Endometrium (tissue), 2 donors: ENCODE results near the gene POPDC2.

ENCODE experiments used
- FAIRE-seq: peaks from 2 replicates; lab custom pipeline; 2012; peaks lifted over from hg19 to GRCh38; lab: Jason Lieb, UNC
- donor health status: control.
- donor health status: control.

Gene POPDC2

DNA sequence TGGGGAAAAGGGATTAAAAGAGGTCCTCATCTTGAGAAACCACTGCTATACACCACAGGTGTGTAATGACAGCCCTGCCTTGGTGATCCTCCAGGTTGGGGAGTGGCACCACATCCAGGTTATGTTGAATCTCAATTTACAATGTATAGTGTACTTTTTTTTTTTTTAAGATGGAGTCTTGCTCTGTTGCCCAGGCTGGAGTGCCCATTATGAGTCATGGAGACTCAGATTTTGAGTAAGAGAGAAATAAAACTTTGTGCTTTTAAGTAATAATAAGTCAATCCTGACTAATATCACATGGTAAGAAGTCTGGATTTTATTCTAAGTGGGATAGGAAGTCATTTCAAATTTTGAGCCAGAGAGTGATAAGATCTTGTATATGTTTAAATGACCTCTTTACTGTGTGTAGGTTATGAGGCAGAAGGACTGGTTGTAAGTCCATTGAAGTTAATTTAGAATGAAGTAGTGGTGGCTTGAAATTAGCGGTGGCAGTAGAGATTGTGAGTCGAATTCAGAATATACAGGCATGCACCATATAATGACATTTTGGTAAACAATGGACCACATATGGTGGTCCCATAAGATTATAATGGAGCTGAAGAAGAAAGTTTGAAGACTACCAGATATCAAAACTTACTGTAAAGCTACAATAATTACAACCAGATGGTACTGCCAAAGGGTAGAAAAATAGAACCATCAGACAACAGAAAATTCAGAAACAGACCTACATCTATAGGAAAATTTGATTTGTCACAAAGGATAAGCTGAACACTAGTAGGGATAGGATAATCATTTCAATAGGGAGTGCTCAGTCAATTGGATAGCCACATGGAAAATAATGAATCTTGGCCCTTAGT lies 20.7 kb downstream of the POPDC2 start:
- no peak for FAIRE-seq

DNA sequence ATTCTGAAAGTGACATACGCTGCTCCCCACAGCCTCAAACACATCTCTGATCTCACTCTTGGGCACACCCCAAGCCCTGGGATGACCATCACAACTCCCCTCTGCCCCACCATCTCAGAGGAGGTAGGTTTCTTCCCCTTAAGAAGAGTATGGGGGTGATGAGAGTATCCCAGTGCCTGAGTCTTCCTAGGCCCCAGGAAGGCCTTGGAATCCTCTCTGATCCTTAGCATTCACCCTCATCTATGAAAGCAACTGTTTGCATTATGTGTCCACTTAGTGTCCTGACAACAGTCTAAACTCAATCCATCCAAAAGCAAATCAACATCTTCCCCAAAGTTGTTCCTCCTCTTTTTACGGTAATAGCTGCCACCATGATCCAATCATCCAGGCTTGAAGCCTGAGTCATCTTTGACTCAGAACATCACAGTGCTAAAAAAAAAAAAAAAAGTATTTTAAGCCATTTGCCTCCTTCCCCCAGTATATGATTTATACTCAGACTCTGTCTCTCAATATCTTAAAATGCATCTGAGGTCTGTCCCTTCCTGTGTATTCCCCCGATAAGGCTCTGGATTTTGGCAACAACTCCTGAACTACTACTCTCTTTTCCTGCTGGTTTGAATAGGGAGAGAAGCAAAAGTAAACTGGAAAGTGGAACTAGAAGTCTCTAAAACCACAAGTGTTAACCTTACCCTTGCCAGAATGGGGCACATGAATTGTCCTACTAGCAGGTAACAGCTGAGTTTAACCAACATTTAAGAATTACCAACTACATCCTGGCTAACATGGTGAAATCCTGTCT lies 22.5 kb downstream of the POPDC2 start:
- no peak for FAIRE-seq

DNA sequence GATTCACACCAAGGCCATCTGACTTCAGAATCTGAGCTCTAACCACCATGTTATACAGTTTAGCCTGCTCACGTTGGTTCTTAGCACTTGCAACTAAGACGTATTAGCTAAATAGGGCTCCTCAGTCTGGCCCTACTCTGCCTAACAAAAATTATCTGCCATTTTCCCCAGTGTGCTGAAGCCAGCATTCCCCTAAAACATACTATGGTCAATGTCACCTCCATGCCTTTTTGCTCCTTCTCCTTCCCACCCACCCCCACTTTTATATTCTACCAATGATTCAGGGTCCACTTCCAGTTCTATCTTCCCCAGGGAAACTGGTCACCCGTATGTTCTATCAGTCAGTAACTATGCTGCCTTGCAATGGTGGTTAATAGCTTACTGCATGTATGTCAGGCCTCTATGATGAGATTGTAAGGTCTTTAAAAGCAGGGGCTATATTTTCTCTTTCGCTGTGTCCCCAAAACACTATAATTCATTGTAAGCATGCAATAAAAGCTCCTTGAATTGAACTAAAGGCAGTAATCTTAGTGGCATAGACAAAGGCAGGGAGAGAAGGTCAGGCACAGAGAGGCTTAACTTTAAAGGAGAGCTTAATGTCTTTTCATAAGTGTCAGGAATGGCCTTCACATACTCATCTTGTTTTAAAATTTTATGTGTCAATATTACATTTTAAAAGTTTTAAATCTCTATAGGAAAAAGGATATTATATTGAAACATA lies 23.3 kb downstream of the POPDC2 start:
- no peak for FAIRE-seq

DNA sequence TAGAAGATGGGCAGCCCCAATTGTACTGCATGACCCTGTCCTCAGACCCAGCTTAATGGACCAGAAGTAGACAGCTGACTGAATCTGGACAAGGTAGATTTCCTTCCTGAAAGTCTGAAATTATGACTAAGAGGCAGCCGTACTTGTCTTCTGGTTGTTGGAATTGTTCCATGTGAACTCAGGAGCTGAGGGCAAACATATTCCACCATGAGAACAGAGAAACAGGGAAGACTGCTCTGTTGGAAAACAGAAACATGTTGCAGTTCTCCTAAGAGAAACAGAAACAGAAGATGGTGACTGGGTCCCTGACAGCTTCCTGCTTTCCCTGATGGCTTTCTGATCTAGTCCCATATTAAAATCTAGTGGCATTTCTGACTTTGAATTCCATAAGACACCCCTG lies 24.1 kb downstream of the POPDC2 start:
- no peak for FAIRE-seq

DNA sequence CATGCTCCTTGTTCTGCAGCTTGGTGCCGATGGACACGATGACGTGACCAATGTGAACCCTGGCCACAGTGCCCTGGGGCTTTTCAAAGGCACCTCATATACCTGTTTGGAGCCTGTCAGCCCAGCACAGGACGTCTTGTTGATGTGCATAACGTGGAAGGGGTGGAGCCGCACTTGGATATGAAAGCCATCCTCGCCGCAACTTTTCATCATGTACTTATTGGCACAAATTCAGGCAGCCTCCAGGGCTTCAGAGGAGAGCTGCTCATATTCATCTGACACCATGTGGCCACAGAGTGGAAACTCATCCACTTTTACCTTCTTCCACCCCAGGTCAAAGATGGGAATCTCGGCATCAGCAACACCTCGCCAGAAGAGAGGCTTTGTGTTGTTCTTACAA lies 24.7 kb downstream of the POPDC2 start:
- no peak for FAIRE-seq

DNA sequence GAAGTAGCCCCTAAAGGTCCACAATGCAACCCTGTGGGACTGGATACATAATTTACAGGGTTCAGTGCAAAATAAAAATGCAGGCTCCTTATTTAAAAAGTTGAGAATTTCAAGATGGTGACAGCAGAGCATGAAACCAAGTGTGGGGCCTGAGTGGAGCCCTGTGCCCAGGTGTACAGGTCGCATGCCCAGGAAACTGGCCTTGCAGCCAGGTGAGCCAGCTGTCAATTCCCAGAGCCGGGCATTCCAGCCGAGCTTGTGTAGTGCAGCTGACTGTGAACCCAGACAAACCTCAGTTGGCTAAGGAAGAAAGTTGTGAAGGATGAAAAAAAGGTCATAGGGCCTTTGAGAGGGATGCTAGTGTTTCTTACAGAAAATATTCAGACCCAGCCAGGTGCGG lies 27.6 kb downstream of the POPDC2 start:
- no peak for FAIRE-seq

DNA sequence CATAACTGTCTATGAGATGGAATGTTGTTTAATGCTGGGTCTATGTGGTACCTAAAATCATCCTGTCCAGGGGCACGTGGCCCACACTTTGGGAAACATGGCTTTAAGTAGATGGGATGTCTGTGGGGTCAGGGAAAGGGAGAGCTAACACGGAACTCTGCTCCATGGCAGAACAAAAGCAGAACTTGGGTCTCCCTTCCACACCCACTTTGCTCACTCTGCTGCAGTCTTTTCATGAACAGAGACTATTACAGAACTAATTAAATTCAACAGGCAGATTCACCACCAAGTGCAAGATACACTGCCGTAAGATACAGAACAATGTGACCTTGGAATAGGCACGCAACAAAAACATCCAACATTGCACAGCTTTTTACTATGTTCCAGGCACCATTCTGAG lies 28.2 kb downstream of the POPDC2 start:
- FAIRE-seq, result no peak

DNA sequence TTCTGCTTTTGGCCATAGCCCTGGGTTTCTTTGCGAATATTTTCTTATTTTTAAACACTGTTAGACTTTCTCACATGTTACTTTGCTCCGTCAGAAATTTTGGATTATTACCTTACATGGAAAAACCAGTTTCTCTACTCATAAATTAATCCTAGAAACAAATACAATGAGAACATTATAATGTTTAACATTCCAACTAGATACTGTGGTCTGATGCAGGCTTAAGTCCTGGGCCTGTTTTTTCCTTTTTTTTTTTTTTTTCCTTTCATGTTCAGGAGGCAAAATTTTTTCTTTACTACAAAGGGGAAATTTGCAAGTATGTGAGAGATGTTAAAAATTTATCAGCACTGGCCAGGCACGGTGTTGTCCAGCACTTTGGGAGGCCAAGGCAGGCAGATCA lies 28.9 kb downstream of the POPDC2 start:
- FAIRE-seq, result peak; percentile 57

DNA sequence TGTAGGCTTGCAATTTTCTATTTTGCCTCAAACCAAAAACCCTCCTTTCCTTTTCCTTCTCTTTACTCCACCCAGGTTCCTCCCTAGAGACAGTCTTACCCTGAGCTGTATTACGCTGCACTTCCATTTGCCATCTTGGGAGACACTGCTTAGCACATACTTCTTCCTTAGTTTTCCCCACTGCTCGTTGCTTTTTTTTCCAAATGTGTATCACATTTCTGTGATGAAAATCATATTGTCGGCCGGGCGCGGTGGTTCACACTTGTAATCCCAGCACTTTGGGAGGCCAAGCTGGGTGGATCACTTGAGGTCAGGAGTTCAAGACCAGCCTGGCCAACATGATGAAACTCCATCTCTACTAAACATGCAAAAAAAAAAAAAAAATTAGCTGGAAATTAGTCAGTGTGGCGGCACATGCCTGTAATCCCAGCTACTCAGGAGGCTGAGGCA lies 29.5 kb downstream of the POPDC2 start:
- no peak for FAIRE-seq

DNA sequence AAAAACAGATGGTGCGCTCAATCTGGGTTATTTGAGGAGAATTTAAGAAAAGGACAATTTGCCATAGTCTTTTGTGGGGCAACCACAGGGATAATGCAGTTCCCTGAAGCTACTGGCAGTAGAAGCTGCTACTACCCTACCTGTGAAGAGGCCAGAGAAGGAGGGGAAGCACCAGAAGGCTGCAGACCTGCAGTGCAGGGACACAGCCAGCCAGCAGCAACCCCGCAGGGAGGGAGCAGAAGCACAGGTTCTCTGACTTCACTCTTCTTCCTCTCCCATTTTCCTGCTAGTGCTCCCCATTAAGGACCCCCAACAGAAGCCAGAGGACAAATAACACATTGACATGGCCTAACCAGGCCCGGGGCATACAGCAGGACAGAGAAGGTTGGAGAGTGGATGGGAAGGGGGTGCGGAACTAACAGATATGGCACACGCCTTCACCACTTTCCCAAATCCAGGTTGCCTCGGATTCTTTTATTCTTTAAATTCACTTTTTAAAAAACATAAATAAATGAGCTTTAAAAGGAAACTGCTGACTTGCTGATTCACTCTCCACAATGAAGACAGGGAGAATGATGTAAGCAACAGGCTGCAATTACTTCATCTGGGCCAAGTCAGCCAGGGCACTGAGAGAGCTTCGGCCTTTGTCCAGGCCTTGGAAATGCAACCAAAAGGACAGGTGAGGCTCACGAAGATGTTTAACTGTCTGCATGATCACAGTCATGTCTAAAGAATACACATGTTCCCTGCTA lies 30.1 kb downstream of the POPDC2 start:
- FAIRE-seq, result no peak

DNA sequence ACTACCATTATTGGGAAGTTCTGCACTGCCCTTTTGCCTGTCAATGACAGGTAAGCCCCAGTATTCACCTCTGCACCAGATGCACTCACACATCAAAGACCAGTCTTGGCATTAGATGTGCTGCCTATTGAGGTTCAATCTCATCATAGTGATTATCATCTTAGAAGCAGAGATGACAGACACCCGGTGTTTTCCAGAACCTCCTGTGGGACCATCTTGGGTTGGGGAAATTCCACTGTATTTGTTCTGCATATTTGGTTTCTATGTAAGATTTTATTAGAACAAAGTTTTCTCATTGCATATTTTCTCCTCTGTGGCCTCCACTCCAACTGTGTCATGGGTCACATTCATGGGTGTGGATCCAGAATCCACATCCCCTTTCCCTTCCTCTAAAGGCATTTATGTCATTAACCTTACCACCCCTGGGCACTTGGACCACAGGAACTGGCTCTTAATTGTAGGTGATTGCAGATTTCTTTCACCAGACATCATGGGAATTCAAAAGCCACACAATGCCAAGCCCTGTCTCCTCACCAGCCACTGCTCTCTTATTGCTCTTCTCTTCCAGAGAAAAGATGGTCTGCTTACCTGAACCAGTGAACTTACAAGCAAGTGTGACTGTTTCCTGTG lies 31.5 kb downstream of the POPDC2 start:
- no peak for FAIRE-seq

DNA sequence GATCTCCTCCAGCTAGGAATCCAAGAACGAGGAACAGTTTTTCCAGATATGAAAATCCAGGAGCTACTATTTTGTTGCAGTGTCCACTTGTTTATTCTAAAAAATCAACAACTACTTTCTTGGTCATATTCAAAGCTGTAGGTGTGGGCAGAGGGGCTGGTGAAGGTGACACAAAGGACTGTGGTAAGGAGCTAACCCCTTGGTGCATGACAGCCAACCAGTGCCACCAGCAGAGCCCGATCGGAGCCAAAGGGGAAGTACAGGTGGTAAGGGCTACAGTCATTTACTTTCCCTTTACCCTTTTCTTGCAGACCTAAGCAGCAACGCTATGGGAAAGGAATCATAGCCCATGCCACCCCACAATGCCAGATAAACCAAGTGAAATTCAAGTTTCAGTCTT lies 32.0 kb downstream of the POPDC2 start:
- no peak for FAIRE-seq

DNA sequence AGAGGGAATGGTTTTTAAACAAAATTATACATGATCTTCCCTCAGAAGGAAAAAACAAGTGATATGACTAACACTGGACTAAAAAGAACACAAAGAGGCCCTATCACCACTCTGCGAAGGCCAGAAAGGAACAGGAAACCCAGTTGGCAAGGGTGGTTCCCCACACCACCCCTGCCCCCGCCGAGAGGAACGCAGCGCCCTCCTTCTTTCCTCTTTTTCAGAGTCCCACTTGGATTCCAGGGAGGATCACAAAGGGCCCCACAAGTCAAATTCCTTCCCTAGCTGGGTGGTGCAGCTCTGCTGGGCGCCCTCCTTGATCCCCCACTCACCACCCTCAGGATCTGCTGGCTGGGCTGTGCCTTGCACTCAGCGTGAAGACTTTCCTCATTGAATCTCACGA lies 32.9 kb downstream of the POPDC2 start:
- no peak for FAIRE-seq

DNA sequence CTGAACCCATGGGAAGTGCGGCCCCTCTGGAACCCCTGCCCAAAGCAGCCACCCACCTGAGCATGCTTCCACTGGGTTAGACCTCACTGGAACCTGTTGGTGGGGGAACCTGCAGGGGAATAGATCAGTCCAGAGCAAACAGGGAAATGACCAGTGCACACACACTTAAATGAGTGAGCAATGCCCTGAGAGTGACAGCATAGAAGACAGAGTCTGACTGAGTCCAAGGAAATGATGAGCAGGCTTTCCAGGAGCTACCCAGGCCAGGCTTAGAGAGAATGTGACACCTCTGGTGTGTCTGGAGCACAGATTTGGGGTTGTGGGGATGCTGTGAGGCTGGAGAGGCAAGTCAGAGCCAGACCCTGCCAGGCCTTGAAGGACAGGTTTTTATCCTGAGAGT lies 34.2 kb downstream of the POPDC2 start:
- no peak for FAIRE-seq

DNA sequence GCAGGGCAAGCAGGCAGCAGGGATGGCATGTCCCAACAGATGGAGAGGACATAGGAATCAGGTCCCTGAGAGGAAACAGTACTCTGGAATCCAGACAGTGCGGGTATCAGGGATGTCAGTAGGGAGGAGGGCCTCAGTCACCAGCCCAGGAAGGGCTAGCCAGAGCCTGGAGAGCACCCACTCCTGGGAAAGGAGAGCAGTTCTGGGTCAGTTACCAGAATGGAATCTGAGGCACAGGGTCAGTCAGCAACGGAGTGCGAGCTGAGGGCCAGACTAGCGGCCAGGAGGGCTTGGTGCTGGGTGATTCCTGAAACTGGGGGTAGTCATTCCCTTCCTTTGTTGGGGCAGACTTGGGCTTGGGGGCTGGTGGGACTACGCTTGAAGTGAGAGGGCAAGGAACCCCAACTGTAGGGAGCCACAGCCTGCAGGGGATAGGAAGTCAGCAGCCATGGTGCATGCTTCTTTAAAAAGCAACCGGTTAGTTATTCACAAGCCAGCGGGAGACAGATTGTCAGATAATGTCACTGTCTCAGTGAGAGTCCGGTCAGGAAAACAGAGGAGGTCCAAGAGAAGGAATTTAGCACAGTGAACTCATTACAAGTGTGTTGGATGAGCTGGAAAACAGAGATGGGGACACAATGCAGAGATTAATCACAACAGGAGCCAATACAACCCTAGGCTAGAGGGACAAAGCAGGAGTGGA lies 34.8 kb downstream of the POPDC2 start:
- FAIRE-seq, result no peak

DNA sequence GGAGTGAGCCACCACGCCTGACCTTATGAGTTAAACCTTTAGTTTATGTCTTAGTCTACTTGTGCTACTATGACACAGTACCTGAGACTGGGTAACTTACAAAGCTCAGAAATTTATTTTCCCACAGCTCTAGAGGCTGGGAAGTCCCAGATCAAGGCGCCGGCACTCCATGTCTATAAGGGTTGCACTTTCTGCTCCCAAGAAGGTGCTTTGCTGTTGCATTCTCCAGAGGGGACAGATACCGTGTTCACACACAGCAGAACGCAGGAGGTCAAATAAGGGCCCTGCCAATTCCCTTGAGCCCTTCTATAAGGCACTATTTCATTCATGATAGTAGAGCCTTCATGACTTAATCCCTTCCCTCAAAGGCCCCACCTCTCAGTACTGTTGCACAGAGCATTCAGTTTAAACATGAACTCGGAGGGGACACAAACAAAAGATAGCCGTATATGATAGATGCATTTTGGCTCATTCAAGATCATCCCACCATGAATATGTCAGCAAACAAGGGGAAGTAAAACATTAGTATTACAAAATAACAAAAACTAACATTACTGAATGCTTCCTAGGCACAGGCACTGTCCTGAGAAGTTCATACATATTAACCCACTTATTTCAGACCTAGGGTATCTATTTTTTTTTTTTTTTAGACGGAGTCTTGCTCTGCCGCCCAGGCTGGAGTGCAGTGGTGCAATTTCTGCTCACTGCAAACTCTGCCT lies 36.2 kb downstream of the POPDC2 start:
- FAIRE-seq, result no peak

DNA sequence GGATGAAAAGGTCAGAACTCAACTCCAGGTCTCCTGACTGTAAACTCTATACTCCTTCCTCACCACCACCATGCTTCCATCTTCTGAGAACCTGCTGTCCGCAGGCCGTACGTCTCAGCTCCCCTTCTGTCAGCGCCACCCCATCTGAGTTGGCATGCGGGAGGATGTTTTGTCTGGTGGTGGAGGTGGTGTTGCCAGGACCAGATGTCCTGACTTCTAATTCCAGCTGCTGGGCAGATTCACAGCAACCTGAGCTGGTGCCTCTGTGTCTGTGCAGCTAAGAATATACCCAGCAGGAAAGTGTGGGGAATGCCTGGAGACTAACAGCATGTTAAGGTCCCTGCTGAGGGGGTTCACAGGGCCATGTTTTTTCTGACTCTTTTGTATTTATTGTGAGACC lies 39.5 kb downstream of the POPDC2 start:
- FAIRE-seq, result no peak

DNA sequence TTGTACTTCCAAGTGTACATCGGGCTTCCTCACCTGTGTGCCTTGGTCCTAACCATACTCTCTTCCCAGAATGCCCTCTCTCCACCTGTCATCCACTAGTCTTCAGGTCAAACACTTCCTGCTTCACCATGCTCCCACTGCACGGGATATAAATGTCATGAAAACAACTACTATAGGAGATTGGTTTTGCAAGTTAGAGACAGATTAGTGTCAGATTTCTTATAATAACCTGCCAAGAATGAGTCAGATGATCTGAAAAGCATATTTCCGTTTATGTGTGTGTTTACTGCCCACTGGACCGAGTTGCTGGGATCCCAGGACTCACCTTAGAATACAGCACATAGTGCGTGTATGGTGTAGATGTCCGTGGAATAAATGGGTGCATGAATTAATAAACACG lies 41.3 kb downstream of the POPDC2 start:
- no peak for FAIRE-seq

DNA sequence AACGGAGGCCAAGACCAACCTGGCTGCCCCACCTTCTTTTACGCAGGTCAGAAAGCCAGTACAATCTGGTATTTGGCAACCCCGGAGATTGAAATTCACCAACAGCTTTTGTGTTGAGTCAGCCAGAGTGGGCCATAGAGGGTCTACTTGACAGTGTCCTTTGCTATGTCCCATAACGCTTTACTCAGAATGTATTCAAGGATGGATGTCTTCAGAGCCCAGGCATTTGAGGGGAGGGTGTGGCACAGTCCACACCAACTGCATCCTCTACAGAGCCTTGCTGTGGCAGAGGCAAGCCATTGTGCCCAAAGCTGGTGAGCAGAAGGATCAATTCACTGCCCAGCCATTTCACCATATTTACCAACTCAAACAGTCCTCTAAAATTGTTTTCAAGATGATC lies 44.3 kb downstream of the POPDC2 start:
- FAIRE-seq, result no peak

DNA sequence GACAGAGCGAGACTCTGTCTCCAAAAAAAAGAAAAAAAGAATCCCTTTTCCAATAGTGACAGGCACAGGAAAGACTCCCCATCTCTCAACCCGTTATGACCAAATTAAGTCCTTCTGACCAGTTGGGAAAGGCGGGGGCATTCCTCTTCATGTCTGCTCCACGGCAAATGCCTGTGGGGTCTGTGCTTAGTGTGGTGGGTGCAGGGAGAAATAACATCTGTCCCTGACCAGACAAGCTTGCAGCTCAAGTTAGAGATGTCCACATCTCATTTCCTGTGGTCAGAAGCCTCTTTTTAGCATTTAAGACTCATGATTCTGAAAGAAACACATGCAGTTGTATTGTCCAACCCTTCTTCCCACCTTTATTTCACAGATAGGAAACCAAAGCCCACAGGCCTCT lies 46.5 kb downstream of the POPDC2 start:
- FAIRE-seq, result no peak
